Measurements from ENCODE around the gene OARD1. TPM values are rescaled to one million over a fixed set of nuclear protein-coding genes. Genes with fewer than 3 reads are reported as not detected.
A peak's percentile ranks its signal among the peaks of the same experiment; 100 is the strongest.

OARD1 gene
- total RNA-seq, 1 experiment from 2014 or later, result 12.1 TPM

DNA sequence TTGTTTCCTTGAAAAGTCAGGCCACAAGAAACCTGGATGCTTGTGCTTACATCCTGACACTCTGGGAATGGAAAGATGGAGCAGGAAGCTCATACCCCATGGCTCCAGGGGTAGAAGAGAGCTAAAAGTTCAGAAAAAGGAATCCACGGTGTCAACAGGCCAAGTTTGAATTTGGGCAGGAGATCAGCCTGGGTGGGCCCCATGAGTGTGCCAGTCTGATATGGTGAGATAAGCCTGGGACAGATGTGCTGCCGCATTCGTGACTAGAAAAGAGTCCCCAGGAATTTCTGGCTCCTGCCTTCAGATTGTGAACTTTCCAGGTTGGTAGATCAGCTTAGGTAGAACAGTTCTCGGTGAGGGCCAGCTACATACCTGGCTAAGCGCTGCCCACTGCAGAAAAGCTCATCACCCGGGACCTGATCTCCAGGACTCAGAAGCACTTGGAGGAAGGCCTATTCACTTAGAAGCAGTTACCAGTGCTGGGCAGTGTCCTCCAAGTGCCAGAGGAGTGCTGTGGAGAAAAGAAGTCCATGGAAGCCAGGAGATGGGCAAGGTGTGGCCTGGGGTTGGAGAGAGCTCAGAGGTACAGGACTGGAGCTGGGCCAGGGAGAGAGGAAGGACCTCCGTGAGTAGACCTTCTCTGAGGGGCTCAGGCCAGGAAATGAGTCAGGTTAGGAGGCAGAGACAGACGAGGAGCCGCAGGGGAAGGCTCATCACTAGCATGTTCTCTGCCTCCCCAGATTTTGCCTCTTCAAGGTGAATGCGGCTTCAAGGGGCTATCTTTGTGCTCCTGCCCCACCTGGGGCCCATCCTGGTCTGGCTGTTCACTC is 29.7 kb downstream of the OARD1 start, which contains the start of gene TSPO2:
TSPO2 (plus strand) TSS at position 242 of the 830 bp plus-strand sequence; CDS start at position 761, 519 bp downstream.
- DNase-seq (no peak), ATAC-seq (no peak)
- Histone ChIP-seq H3K27ac (ENCODE audit: low read length) (no peak within 1 kb of the TSS), H3F3A (ENCODE audit: low read length, unreplicated experiment) (no peaks in the 10 kb centered on the region), H3K4me2 (ENCODE audit: low read length) (no peak within 1 kb of the TSS), H3K9me3 (ENCODE audit: low read length) (no peaks in the 10 kb centered on the region), H2AFZ (ENCODE audit: low read length) (no peak within 1 kb of the TSS), H4K20me1 (ENCODE audit: low read length) (no peaks in the 10 kb centered on the region), H3K4me3 (ENCODE audit: low read length) (no peak within 1 kb of the TSS), H3K4me1 (ENCODE audit: insufficient read depth, low read length) (peaks cover 16% of the 10 kb centered on the region), H3K27me3 (ENCODE audit: low read length) (no peaks in the 10 kb centered on the region), H3K79me2 (ENCODE audit: low read length) (no peaks in the 10 kb centered on the region), H3K36me3 (ENCODE audit: low read depth, low read length) (no peaks in the 10 kb centered on the region), H3K9ac (ENCODE audit: low read length) (no peak within 1 kb of the TSS), H3K9me2 (replicated peaks; ENCODE audit: low read length) (no peaks in the 10 kb centered on the region)
- POLR2A ChIA-PET (ENCODE audit: unreplicated experiment), result interaction anchor here (0.6 kb wide), 1 partner anchor 111 kb away, joined by 6 read pairs; no protein-coding TSS in a partner anchor
- BruUV-seq (replicated peaks), result no TSS peak
- CTCF ChIA-PET, result no interaction called here
- intact Hi-C loops (cut with micrococcal nuclease), result no loop called here
- no peak for TF ChIP-seq EZH2 (IDR thresholded peaks at IDR 0.05; ENCODE audit: low read length, unreplicated experiment)
- TF ChIP-seq EZH2phosphoT487 (IDR thresholded peaks at IDR 0.05; ENCODE audit: borderline replicate concordance, low read length), result no peak
- TF ChIP-seq CTCF (conservative IDR thresholded peaks at IDR 0.05; ENCODE audit: low read depth, low read length), result no peak

DNA sequence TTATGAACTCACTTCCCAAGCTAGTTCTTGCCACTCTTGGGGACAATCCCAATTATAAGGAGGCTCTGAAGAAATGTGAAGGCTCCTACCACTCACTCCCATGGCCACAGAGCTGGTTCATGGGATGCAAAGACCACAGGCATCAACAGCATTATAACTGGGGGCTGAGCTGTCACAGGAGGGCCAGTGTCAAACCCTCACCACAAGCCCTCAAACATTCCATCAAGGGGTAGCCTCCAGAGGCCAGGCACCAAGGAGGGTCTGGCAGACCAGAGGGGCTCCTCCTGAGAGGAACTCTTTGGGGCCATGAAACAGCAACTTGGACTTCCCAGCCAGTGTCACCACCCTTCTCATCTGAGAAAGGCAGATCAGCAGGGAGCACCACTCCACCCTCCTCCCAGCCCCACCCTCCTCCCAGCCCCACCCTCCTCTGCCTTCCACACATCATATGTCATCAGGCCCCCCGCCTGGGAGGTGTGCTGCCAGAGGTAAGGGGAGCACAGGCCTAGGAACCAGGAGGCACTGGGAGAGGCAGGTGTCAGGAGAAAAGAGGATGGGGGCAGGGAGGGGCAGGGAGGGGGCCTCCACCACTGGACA is 31.1 kb downstream of the OARD1 start:
- Histone ChIP-seq H3K9ac (ENCODE audit: low read length) (no peak overlapping the region), H3K27ac (ENCODE audit: low read length) (no peak overlapping the region), H3K4me1 (ENCODE audit: insufficient read depth, low read length) (peaks cover 22% of the 10 kb centered on the region), H3K36me3 (ENCODE audit: low read depth, low read length) (no peaks in the 10 kb centered on the region), H3K79me2 (ENCODE audit: low read length) (no peaks in the 10 kb centered on the region), H3F3A (ENCODE audit: low read length, unreplicated experiment) (no peaks in the 10 kb centered on the region), H2AFZ (ENCODE audit: low read length) (no peak overlapping the region), H4K20me1 (ENCODE audit: low read length) (no peaks in the 10 kb centered on the region), H3K4me3 (ENCODE audit: low read length) (no peak overlapping the region), H3K4me2 (ENCODE audit: low read length) (peak overlapping the region; percentile 54), H3K9me3 (ENCODE audit: low read length) (no peaks in the 10 kb centered on the region), H3K27me3 (ENCODE audit: low read length) (no peaks in the 10 kb centered on the region), H3K9me2 (replicated peaks; ENCODE audit: low read length) (no peaks in the 10 kb centered on the region)
- POLR2A ChIA-PET (ENCODE audit: unreplicated experiment), result interaction anchor here (0.6 kb wide), 1 partner anchor 279 kb away, joined by 9 read pairs; no protein-coding TSS in a partner anchor
- TF ChIP-seq EZH2 (IDR thresholded peaks at IDR 0.05; ENCODE audit: low read length, unreplicated experiment) (no peak), CTCF (conservative IDR thresholded peaks at IDR 0.05; ENCODE audit: low read depth, low read length) (no peak), EZH2phosphoT487 (IDR thresholded peaks at IDR 0.05; ENCODE audit: borderline replicate concordance, low read length) (no peak)
- no TSS peak for BruUV-seq (replicated peaks)
- no peak for ATAC-seq
- CTCF ChIA-PET, result interaction anchor here (1.2 kb wide), 1 partner anchor 109 kb away, joined by 3 read pairs; no protein-coding TSS in a partner anchor
- intact Hi-C loops (cut with micrococcal nuclease), result no loop called here
- no peak for DNase-seq
